CD14-positive monocyte (primary cell): Measurements from ENCODE around the gene FLAD1. TPM values are rescaled to one million over a fixed set of nuclear protein-coding genes. Genes with fewer than 3 reads are reported as not detected.
A peak's percentile ranks its signal among the peaks of the same experiment; 100 is the strongest.

ENCODE experiments used
- DNase-seq, 3 donors: peaks; one replicate each; pipeline ENCODE4 v3.0.0-alpha.2; 2011 to 2022
- H2AFZ ChIP-seq: 2 replicates; pipeline ENCODE4 v1.6.0; 2012; ENCODE audit warnings: mild to moderate bottlenecking, low read depth, low read length, inconsistent platforms; ENCODE audit not compliant: insufficient read depth, poor library complexity, severe bottlenecking
- H3K27ac ChIP-seq, 2 donors: 1 replicate in 1 of 2; 2 replicates in 1 of 2; pipeline ENCODE4 v1.5.1; 2012 to 2013; ENCODE audit warnings: low read length in 2 of 2, control low read depth in 1 of 2, inconsistent platforms in 1 of 2, low read depth in 1 of 2, mild to moderate bottlenecking in 1 of 2
- H3K27me3 ChIP-seq, 2 donors: one replicate each; pipeline versions ENCODE4 v1.6.0 to v1.6.1; 2011 to 2013; ENCODE audit warnings: low read length in 2 of 2; ENCODE audit not compliant: control insufficient read depth in 2 of 2, insufficient read depth in 2 of 2
- H3K36me3 ChIP-seq, 2 donors: replicated peaks in 1 of 2; 1 replicate in 1 of 2; 2 replicates in 1 of 2; pipeline versions ENCODE4 v1.5.1 to v1.6.1; 2012 to 2013; ENCODE audit warnings: low read length in 2 of 2, control low read depth in 1 of 2, inconsistent platforms in 1 of 2, mild to moderate bottlenecking in 1 of 2; ENCODE audit not compliant: insufficient read depth in 2 of 2, control insufficient read depth in 1 of 2
- H3K4me1 ChIP-seq, 2 donors: 1 replicate in 1 of 2; 2 replicates in 1 of 2; pipeline versions ENCODE4 v1.5.1 to v1.6.1; 2012 to 2013; ENCODE audit warnings: low read length in 2 of 2, control low read depth in 1 of 2, inconsistent platforms in 1 of 2, mild to moderate bottlenecking in 1 of 2, moderate library complexity in 1 of 2; ENCODE audit not compliant: insufficient read depth in 2 of 2, control insufficient read depth in 1 of 2
- H3K4me2 ChIP-seq: replicated peaks from 2 replicates; pipeline ENCODE3; 2012; ENCODE audit warnings: low read length, moderate library complexity, mild to moderate bottlenecking; ENCODE audit not compliant: poor library complexity, severe bottlenecking; ENCODE audit errors: extremely low read depth
- H3K4me3 ChIP-seq, 3 experiments: fragments of 200-600 bp in 1 of 3; sonication (generic) in 1 of 3; replicated peaks in 1 of 3; 1 replicate in 2 of 3; 2 replicates in 1 of 3; pipeline ENCODE4 v1.5.1; 2011 to 2013; ENCODE audit warnings: low read length in 3 of 3, mild to moderate bottlenecking in 3 of 3, control low read depth in 2 of 3, low read depth in 2 of 3, inconsistent platforms in 1 of 3, moderate library complexity in 1 of 3
- H3K79me2 ChIP-seq: 2 replicates; pipeline ENCODE4 v1.6.0; 2012; ENCODE audit warnings: mild to moderate bottlenecking, control low read depth, inconsistent platforms, low read length, moderate library complexity; ENCODE audit not compliant: insufficient read depth
- H3K9ac ChIP-seq: 2 replicates; pipeline ENCODE4 v1.6.0; 2017; ENCODE audit warnings: low read length, mild to moderate bottlenecking; ENCODE audit not compliant: insufficient read depth, poor library complexity, severe bottlenecking
- H3K9me3 ChIP-seq, 2 donors: replicated peaks in 1 of 2; 1 replicate in 1 of 2; 2 replicates in 1 of 2; pipeline versions ENCODE4 v1.5.1 to v1.6.1; 2012 to 2013; ENCODE audit warnings: low read length in 2 of 2, control low read depth in 1 of 2; ENCODE audit not compliant: control insufficient read depth in 1 of 2, insufficient read depth in 1 of 2
- H4K20me1 ChIP-seq: 2 replicates; pipeline ENCODE4 v1.6.0; 2012; ENCODE audit warnings: mild to moderate bottlenecking, low read length, control low read depth, moderate library complexity; ENCODE audit not compliant: insufficient read depth
- H3K27ac Mint-ChIP-seq, 7 donors: one replicate each; pipeline ENCODE4 v1.8.0; 2020; ENCODE audit warnings: mild to moderate bottlenecking in 7 of 7, mixed read lengths in 7 of 7, moderate library complexity in 6 of 7, inconsistent platforms in 2 of 7
- H3K27me3 Mint-ChIP-seq, 3 donors: one replicate each; pipeline ENCODE4 v1.8.0; 2021 to 2022; ENCODE audit warnings: low read depth in 3 of 3, mild to moderate bottlenecking in 3 of 3, mixed read lengths in 3 of 3, moderate library complexity in 3 of 3, inconsistent platforms in 1 of 3
- H3K36me3 Mint-ChIP-seq, 2 donors: one replicate each; pipeline ENCODE4 v1.8.0; 2020; ENCODE audit warnings: mixed read lengths in 2 of 2, inconsistent platforms in 1 of 2, mild to moderate bottlenecking in 1 of 2
- H3K4me1 Mint-ChIP-seq: one replicate; pipeline ENCODE4 v1.8.0; 2020; ENCODE audit warnings: mild to moderate bottlenecking, mixed read lengths
- H3K4me3 Mint-ChIP-seq, 2 donors: one replicate each; pipeline ENCODE4 v1.8.0; 2020; ENCODE audit warnings: mild to moderate bottlenecking in 2 of 2, mixed read lengths in 2 of 2, moderate library complexity in 1 of 2
- H3K9me3 Mint-ChIP-seq, 7 donors: one replicate each; pipeline ENCODE4 v1.8.0; 2020 to 2022; ENCODE audit warnings: mixed read lengths in 7 of 7, mild to moderate bottlenecking in 6 of 7, moderate library complexity in 6 of 7, inconsistent platforms in 2 of 7
- WGBS: methylation state at CpG from one replicate; pipeline ENCODE4 v1.1.5; 2013; ENCODE audit warnings: missing lambda C conversion rate; ENCODE audit not compliant: insufficient coverage; 5-methylcytosine and 5-hydroxymethylcytosine counted together
- intact Hi-C, 2 donors: fragments of 100-400 bp; cut with micrococcal nuclease; formaldehyde crosslinking; loops; one replicate each; pipeline versions ENCODE4 v1.15.0 to v1.15.1; 2023
- polyA plus RNA-seq, 3 donors: library from polyadenylated mRNA; depleted of rRNA in 1 of 3; unstranded in 2 of 3; stranded (reverse) in 1 of 3; fragments of 300-500 nt in 2 of 3; fragments of >200 nt in 1 of 3; fragmentation: Illumina TruSeq in 2 of 3; gene quantifications; 1 replicate in 2 of 3; 2 replicates in 1 of 3; pipeline ENCODE4 v1.2.3, GENCODE V29; 2012 to 2021
- TF ChIP-seq, protein P1 (sequence below): fragments of 200-600 bp; IDR thresholded peaks from one replicate; pipeline ENCODE4 v1.8.0; 2022; ENCODE audit warnings: antibody characterized with exemption, mild to moderate bottlenecking

The FLAD1 gene
- polyA plus RNA-seq, 3 donors = 31.5 to 41.6 (median 35.1) TPM

GRCh38 chr1:154962156-154962749 is 20.9 kb upstream of the FLAD1 start:
- H2AFZ ChIP-seq = peak overlapping the region; percentile 88
- H3K9me3 Mint-ChIP-seq = no peaks in the 10 kb centered on the region
- peaks cover 24% of the 10 kb centered on the region for H3K4me1 Mint-ChIP-seq
- H3K36me3 Mint-ChIP-seq = peaks cover 43 to 55% of the 10 kb centered on the region in 2 donors
- H3K27me3 Mint-ChIP-seq = peaks cover 0 to 3% (median 0%) of the 10 kb centered on the region in 3 donors
- peaks cover 56 to 63% of the 10 kb centered on the region in 2 donors for H3K36me3 ChIP-seq
- peak overlapping the region; percentile 89 for H3K9ac ChIP-seq
- peak overlapping the region; percentile 73 to 95 (median 93) for H3K4me3 ChIP-seq
- peak overlapping the region; percentile 78 to 90 (median 85) for H3K27ac Mint-ChIP-seq
- H3K27ac ChIP-seq = peak overlapping the region; percentile 44 to 90
- peaks cover 17 to 30% of the 10 kb centered on the region in 2 donors for H3K4me1 ChIP-seq
- TF ChIP-seq, protein P1, sequence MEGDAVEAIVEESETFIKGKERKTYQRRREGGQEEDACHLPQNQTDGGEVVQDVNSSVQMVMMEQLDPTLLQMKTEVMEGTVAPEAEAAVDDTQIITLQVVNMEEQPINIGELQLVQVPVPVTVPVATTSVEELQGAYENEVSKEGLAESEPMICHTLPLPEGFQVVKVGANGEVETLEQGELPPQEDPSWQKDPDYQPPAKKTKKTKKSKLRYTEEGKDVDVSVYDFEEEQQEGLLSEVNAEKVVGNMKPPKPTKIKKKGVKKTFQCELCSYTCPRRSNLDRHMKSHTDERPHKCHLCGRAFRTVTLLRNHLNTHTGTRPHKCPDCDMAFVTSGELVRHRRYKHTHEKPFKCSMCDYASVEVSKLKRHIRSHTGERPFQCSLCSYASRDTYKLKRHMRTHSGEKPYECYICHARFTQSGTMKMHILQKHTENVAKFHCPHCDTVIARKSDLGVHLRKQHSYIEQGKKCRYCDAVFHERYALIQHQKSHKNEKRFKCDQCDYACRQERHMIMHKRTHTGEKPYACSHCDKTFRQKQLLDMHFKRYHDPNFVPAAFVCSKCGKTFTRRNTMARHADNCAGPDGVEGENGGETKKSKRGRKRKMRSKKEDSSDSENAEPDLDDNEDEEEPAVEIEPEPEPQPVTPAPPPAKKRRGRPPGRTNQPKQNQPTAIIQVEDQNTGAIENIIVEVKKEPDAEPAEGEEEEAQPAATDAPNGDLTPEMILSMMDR = peak; percentile 51
- peak overlapping the region; percentile 93 for H3K4me2 ChIP-seq
- peaks cover 53% of the 10 kb centered on the region for H4K20me1 ChIP-seq
- intact Hi-C loops = loop anchor here (5.0 kb wide), 2 partner anchors 40 to 55 kb away; partner anchors contain the start of gene ZBTB7B (in 2 of the 2)
- H3K9me3 ChIP-seq = no peaks in the 10 kb centered on the region
- peaks cover 43% of the 10 kb centered on the region for H3K79me2 ChIP-seq
- H3K27me3 ChIP-seq = no peaks in the 10 kb centered on the region
- H3K4me3 Mint-ChIP-seq = peak overlapping the region; percentile 81 to 91
- WGBS = 0% methylated on average over 10 of the region's 25 CpGs
- no peak for DNase-seq

GRCh38 chr1:154962795-154963330 is 20.3 kb upstream of the FLAD1 start:
- Histone ChIP-seq H3K79me2 (peaks cover 48% of the 10 kb centered on the region), H2AFZ (no peak overlapping the region), H3K9ac (no peak overlapping the region), H3K36me3 (peaks cover 62 to 69% of the 10 kb centered on the region in 2 donors), H3K4me3 (no peak overlapping the region), H4K20me1 (peaks cover 58% of the 10 kb centered on the region), H3K27ac (no peak overlapping the region), H3K9me3 (no peaks in the 10 kb centered on the region), H3K4me2 (no peak overlapping the region), H3K27me3 (no peaks in the 10 kb centered on the region), H3K4me1 (peaks cover 17 to 30% of the 10 kb centered on the region in 2 donors)
- DNase-seq = no peak
- 90% methylated on average over 2 of the region's 6 CpGs for WGBS
- H3K27ac Mint-ChIP-seq = peak overlapping the region in 1 of 7 donors; percentile 82
- H3K36me3 Mint-ChIP-seq = peaks cover 49 to 61% of the 10 kb centered on the region in 2 donors
- H3K9me3 Mint-ChIP-seq = no peaks in the 10 kb centered on the region
- peaks cover 0 to 4% (median 0%) of the 10 kb centered on the region in 3 donors for H3K27me3 Mint-ChIP-seq
- no peak overlapping the region for H3K4me3 Mint-ChIP-seq
- H3K4me1 Mint-ChIP-seq = peaks cover 24% of the 10 kb centered on the region
- TF ChIP-seq, protein P1 = no peak
- intact Hi-C loops = loop anchor here (5.0 kb wide), 2 partner anchors 39 to 54 kb away; partner anchors contain the start of gene ZBTB7B (in 2 of the 2)
